HL-60 (cell line): ENCODE data around the gene OR51I2.

Source experiments
- DNase-seq, 2 experiments: peaks; one replicate each; pipeline ENCODE4 v3.0.0-alpha.2; 2010 to 2020; ENCODE audit warnings: low read depth in 1 of 2, low spot score in 1 of 2
- H3K27ac ChIP-seq: fragments of 250-450 bp; sonication (Bioruptor Pico); replicated peaks from 2 replicates; pipeline ENCODE4 v1.5.1; 2020; ENCODE audit warnings: mild to moderate bottlenecking, moderate library complexity
- H3K27me3 ChIP-seq: fragments of 250-450 bp; sonication (Bioruptor Pico); 2 replicates; pipeline ENCODE4 v1.5.1; 2021; ENCODE audit warnings: mild to moderate bottlenecking, moderate library complexity; ENCODE audit not compliant: insufficient read depth, poor library complexity, severe bottlenecking
- H3K4me3 ChIP-seq: replicated peaks from 2 replicates; pipeline ENCODE4 v1.5.1; 2011; ENCODE audit warnings: mild to moderate bottlenecking, control low read depth, low read length; ENCODE audit not compliant: insufficient read depth
- CTCF ChIP-seq: IDR thresholded peaks from one replicate; pipeline ENCODE4 v1.5.1; 2011; ENCODE audit warnings: low read length, control low read depth, inconsistent platforms; ENCODE audit not compliant: insufficient read depth
- GABPA ChIP-seq: IDR thresholded peaks from 2 replicates; pipeline ENCODE4 v1.6.1; 2012; ENCODE audit warnings: low read depth
- POLR2AphosphoS5 ChIP-seq: IDR thresholded peaks from 2 replicates; pipeline ENCODE4 v1.6.1; 2012; ENCODE audit warnings: low read depth
- REST ChIP-seq: IDR thresholded peaks from 2 replicates; pipeline ENCODE4 v1.6.1; 2012; ENCODE audit warnings: low read depth; ENCODE audit not compliant: insufficient replicate concordance
- SPI1 ChIP-seq: IDR thresholded peaks from 2 replicates; pipeline ENCODE4 v1.6.1; 2012; ENCODE audit warnings: low read depth, mild to moderate bottlenecking, borderline replicate concordance
- long read RNA-seq: library from polyadenylated mRNA; unstranded; transcript quantifications from one replicate; pipeline ENCODE4 v2.0.0, GENCODE V29; 2020

OR51I2 gene
- long read RNA-seq, result 0 reads

GRCh38 chr11:5449023-5449422 lies at the start of gene OR51I2:
OR51I2 (plus strand) TSS chr11:5449323; CDS start chr11:5453489, 4,166 bp downstream.
- no peak for DNase-seq
- H3K4me3 ChIP-seq, result no peak within 1 kb of the TSS
- H3K27me3 ChIP-seq, result no peaks in the 10 kb centered on the region
- TF ChIP-seq REST (no peak), SPI1 (no peak), POLR2AphosphoS5 (no peak), CTCF (no peak), GABPA (no peak)
- H3K27ac ChIP-seq, result no peak within 1 kb of the TSS

GRCh38 chr11:5405173-5405572 lies 44.0 kb upstream of the OR51I2 start:
- TF ChIP-seq POLR2AphosphoS5, result no peak
- no peak for TF ChIP-seq REST
- TF ChIP-seq CTCF, result no peak
- TF ChIP-seq GABPA, result no peak
- TF ChIP-seq SPI1, result no peak
- Histone ChIP-seq H3K27me3 (no peaks in the 10 kb centered on the region), H3K4me3 (no peak overlapping the region), H3K27ac (no peak overlapping the region)
- DNase-seq, result no peak

- DNase-seq, result no peak
- H3K27ac ChIP-seq, result no peak overlapping the region
- H3K27me3 ChIP-seq, result no peaks in the 10 kb centered on the region
- H3K4me3 ChIP-seq, result no peak overlapping the region
- no peak for TF ChIP-seq REST
Measured at GRCh38 chr11:5420993-5421392, 28.1 kb upstream of the OR51I2 start.

GRCh38 chr11:5421811-5422210 lies 27.3 kb upstream of the OR51I2 start, which contains the start of gene OR51Q1:
OR51Q1 (plus strand) TSS chr11:5422111; CDS start chr11:5422201, 90 bp downstream.
- Histone ChIP-seq H3K4me3 (no peak within 1 kb of the TSS), H3K27me3 (no peaks in the 10 kb centered on the region), H3K27ac (no peak within 1 kb of the TSS)
- no peak for TF ChIP-seq SPI1
- TF ChIP-seq CTCF, result no peak
- no peak for DNase-seq
